ENCODE results near the gene MAPK11.

Gene MAPK11

DNA sequence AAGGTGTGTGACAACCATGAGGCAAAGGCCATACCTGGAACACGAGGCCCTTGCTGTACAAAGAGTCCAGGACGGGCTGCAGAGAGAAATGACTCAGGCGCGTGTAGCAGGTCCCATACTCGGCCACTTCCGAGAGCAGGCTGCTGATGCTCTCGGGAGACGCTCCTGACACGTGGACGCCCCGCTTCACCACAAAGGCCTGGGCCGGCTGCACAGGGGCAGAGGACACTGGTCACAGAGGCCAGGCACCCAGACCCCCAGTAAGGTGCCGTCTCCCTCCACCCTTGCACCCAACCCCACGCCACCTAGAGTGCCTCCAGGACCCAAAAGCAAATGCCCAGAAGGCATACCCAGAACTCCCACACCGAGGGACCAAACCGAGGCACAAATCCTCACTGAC lies 40.8 kb downstream of the MAPK11 start:
- Histone ChIP-seq H3K18ac (ENCODE audit: low read length) (no peak overlapping the region), H3K23ac (ENCODE audit: low read length) (no peak overlapping the region)

DNA sequence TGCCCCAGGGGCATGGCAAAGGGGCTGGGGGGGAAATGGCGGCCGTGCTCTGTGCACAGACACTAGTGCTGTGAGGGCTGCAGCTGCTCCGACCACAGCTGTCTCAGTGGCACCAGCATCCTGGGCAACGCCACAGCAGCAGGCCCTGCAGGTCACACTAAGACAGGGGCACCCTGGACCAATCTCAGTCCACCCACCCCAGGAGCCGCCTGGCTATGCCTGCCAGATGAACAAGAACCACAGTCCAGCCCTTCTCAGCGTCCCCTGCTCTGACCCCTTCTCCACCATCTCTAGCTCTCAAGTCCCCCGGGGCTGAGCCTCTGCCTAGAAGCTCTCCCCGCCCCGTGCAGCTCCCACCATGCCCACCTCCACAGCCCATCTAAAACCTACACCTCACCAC lies 41.8 kb downstream of the MAPK11 start:
- Histone ChIP-seq H3K27ac (ENCODE audit: low read depth, low read length) (no peak overlapping the region), H4K8ac (ENCODE audit: low read depth, low read length) (no peak overlapping the region), H2BK5ac (ENCODE audit: low read length) (no peak overlapping the region), H3K4ac (ENCODE audit: low read depth, low read length) (no peak overlapping the region), H3K56ac (ENCODE audit: low read length) (no peak overlapping the region), H3K36me3 (ENCODE audit: control insufficient read depth, insufficient read depth, low read length) (no peaks in the 10 kb centered on the region), H2BK15ac (replicated peaks; ENCODE audit: low read depth) (no peak overlapping the region), H4K5ac (ENCODE audit: low read length) (no peak overlapping the region), H3K4me1 (ENCODE audit: control insufficient read depth, low read depth, low read length) (no peaks in the 10 kb centered on the region), H2AK5ac (ENCODE audit: low read length) (no peak overlapping the region), H3K4me3 (ENCODE audit: low read length) (no peak overlapping the region), H2BK120ac (ENCODE audit: low read depth, low read length) (no peak overlapping the region), H3K79me1 (ENCODE audit: low read length) (no peaks in the 10 kb centered on the region), H3K18ac (ENCODE audit: low read length) (no peak overlapping the region), H3K4me2 (ENCODE audit: low read length) (no peak overlapping the region), H3K79me2 (ENCODE audit: control insufficient read depth, insufficient read depth, low read length) (no peaks in the 10 kb centered on the region), H3K27me3 (ENCODE audit: insufficient read depth, low read length, poor library complexity) (no peaks in the 10 kb centered on the region), H3K23ac (ENCODE audit: low read length) (no peak overlapping the region), H3K9ac (ENCODE audit: low read length) (no peak overlapping the region)
- no peak for DNase-seq
- no CpG with 5 or more reads among the region's 9 CpGs for WGBS (ENCODE audit: extremely low coverage, insufficient coverage, low lambda C conversion rate)

More for the DNA sequence above, 40.8 kb downstream of the MAPK11 start:
- no peak for DNase-seq
- Histone ChIP-seq H2AK5ac (ENCODE audit: low read length) (no peak overlapping the region), H4K8ac (ENCODE audit: low read depth, low read length) (no peak overlapping the region), H3K79me1 (ENCODE audit: low read length) (peaks cover 4% of the 10 kb centered on the region), H3K27ac (ENCODE audit: low read depth, low read length) (no peak overlapping the region), H3K4ac (ENCODE audit: low read depth, low read length) (no peak overlapping the region), H3K4me2 (ENCODE audit: low read length) (no peak overlapping the region), H2BK120ac (ENCODE audit: low read depth, low read length) (no peak overlapping the region), H2BK15ac (replicated peaks; ENCODE audit: low read depth) (no peak overlapping the region), H3K4me1 (ENCODE audit: control insufficient read depth, low read depth, low read length) (no peaks in the 10 kb centered on the region), H3K27me3 (ENCODE audit: insufficient read depth, low read length, poor library complexity) (no peaks in the 10 kb centered on the region), H3K56ac (ENCODE audit: low read length) (no peak overlapping the region), H2BK5ac (ENCODE audit: low read length) (no peak overlapping the region), H3K9ac (ENCODE audit: low read length) (no peak overlapping the region), H3K36me3 (ENCODE audit: control insufficient read depth, insufficient read depth, low read length) (no peaks in the 10 kb centered on the region), H3K4me3 (ENCODE audit: low read length) (no peak overlapping the region), H3K79me2 (ENCODE audit: control insufficient read depth, insufficient read depth, low read length) (no peaks in the 10 kb centered on the region), H4K5ac (ENCODE audit: low read length) (no peak overlapping the region)
- WGBS (ENCODE audit: extremely low coverage, insufficient coverage, low lambda C conversion rate): no CpG with 5 or more reads among the region's 16 CpGs

DNA sequence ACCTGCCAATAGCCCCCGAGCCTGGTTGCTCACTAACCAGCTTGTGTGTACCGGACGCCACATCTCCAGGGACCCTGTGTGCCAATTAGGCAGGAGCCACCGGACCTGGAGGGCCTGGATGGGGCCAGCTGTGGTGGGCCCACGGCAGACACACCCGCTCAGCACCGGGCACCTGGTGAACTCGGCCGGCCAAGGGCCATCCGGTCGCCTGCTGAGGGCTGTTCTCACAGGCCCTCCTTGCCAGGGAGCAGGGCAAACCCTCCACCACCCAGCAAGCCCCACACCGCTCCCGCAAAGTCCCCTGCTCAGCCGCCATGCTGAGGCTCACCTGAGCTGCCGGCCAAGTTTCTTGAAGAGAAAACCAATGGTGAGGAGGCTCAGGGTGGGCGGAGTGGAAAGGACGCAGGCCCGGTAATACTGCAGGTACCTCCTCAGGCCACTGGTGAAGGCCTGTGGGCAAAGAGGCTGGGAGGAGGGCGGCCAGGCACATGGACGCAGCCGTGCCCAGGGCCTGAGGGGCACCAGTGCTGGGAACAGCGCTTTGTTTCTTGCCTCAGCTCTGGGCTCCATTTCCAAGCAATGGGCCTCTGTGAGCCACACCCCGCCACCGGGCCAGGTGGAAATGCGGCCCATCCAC lies 42.5 kb downstream of the MAPK11 start:
- no peaks in the 10 kb centered on the region for H3K79me2 ChIP-seq (ENCODE audit: control insufficient read depth, insufficient read depth, low read length)
- DNase-seq: no peak
- no CpG with 5 or more reads among the region's 25 CpGs for WGBS (ENCODE audit: extremely low coverage, insufficient coverage, low lambda C conversion rate)
- no peaks in the 10 kb centered on the region for H3K27me3 ChIP-seq (ENCODE audit: insufficient read depth, low read length, poor library complexity)
- no peaks in the 10 kb centered on the region for H3K36me3 ChIP-seq (ENCODE audit: control insufficient read depth, insufficient read depth, low read length)
- H4K5ac ChIP-seq (ENCODE audit: low read length): no peak overlapping the region
- no peaks in the 10 kb centered on the region for H3K4me1 ChIP-seq (ENCODE audit: control insufficient read depth, low read depth, low read length)
- H3K79me1 ChIP-seq (ENCODE audit: low read length): no peaks in the 10 kb centered on the region
- H2BK5ac ChIP-seq (ENCODE audit: low read length): no peak overlapping the region
- H3K27ac ChIP-seq (ENCODE audit: low read depth, low read length): no peak overlapping the region
- H2BK120ac ChIP-seq (ENCODE audit: low read depth, low read length): no peak overlapping the region
- H2BK15ac ChIP-seq (replicated peaks; ENCODE audit: low read depth): no peak overlapping the region
- H3K56ac ChIP-seq (ENCODE audit: low read length): no peak overlapping the region
- H3K4ac ChIP-seq (ENCODE audit: low read depth, low read length): no peak overlapping the region
- no peak overlapping the region for H2AK5ac ChIP-seq (ENCODE audit: low read length)
- H3K4me3 ChIP-seq (ENCODE audit: low read length): no peak overlapping the region
- H3K4me2 ChIP-seq (ENCODE audit: low read length): no peak overlapping the region
- H3K9ac ChIP-seq (ENCODE audit: low read length): no peak overlapping the region
- no peak overlapping the region for H3K23ac ChIP-seq (ENCODE audit: low read length)
- H3K18ac ChIP-seq (ENCODE audit: low read length): no peak overlapping the region
- H4K8ac ChIP-seq (ENCODE audit: low read depth, low read length): no peak overlapping the region

DNA sequence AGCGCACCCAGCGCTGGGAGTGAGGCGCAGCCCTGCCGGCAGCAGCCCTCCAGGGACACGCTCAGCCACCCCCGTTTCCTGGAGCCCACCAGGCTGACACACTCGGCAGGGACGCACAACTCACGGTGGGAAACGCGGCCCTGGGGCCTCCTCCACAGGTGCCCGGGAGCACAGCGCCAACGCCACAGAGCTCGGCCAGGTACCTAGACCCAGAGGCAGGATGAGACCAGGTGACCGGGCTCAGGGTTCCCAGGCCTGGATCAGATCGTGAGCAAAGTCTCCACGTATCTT lies 43.4 kb downstream of the MAPK11 start:
- H3K18ac ChIP-seq (ENCODE audit: low read length): no peak overlapping the region
- no peak overlapping the region for H2BK120ac ChIP-seq (ENCODE audit: low read depth, low read length)
- no peaks in the 10 kb centered on the region for H3K79me2 ChIP-seq (ENCODE audit: control insufficient read depth, insufficient read depth, low read length)
- no peaks in the 10 kb centered on the region for H3K4me1 ChIP-seq (ENCODE audit: control insufficient read depth, low read depth, low read length)
- H2BK5ac ChIP-seq (ENCODE audit: low read length): no peak overlapping the region
- H2AK5ac ChIP-seq (ENCODE audit: low read length): no peak overlapping the region
- H3K9ac ChIP-seq (ENCODE audit: low read length): no peak overlapping the region
- no peaks in the 10 kb centered on the region for H3K36me3 ChIP-seq (ENCODE audit: control insufficient read depth, insufficient read depth, low read length)
- H3K4me2 ChIP-seq (ENCODE audit: low read length): no peak overlapping the region
- no CpG with 5 or more reads among the region's 18 CpGs for WGBS (ENCODE audit: extremely low coverage, insufficient coverage, low lambda C conversion rate)
- H3K4ac ChIP-seq (ENCODE audit: low read depth, low read length): no peak overlapping the region
- DNase-seq: no peak
- no peak overlapping the region for H3K27ac ChIP-seq (ENCODE audit: low read depth, low read length)
- H3K79me1 ChIP-seq (ENCODE audit: low read length): no peaks in the 10 kb centered on the region
- H3K27me3 ChIP-seq (ENCODE audit: insufficient read depth, low read length, poor library complexity): no peaks in the 10 kb centered on the region
- no peak overlapping the region for H3K4me3 ChIP-seq (ENCODE audit: low read length)
- H4K5ac ChIP-seq (ENCODE audit: low read length): no peak overlapping the region
- H4K8ac ChIP-seq (ENCODE audit: low read depth, low read length): no peak overlapping the region
- no peak overlapping the region for H2BK15ac ChIP-seq (replicated peaks; ENCODE audit: low read depth)
- no peak overlapping the region for H3K56ac ChIP-seq (ENCODE audit: low read length)
- H3K23ac ChIP-seq (ENCODE audit: low read length): no peak overlapping the region

DNA sequence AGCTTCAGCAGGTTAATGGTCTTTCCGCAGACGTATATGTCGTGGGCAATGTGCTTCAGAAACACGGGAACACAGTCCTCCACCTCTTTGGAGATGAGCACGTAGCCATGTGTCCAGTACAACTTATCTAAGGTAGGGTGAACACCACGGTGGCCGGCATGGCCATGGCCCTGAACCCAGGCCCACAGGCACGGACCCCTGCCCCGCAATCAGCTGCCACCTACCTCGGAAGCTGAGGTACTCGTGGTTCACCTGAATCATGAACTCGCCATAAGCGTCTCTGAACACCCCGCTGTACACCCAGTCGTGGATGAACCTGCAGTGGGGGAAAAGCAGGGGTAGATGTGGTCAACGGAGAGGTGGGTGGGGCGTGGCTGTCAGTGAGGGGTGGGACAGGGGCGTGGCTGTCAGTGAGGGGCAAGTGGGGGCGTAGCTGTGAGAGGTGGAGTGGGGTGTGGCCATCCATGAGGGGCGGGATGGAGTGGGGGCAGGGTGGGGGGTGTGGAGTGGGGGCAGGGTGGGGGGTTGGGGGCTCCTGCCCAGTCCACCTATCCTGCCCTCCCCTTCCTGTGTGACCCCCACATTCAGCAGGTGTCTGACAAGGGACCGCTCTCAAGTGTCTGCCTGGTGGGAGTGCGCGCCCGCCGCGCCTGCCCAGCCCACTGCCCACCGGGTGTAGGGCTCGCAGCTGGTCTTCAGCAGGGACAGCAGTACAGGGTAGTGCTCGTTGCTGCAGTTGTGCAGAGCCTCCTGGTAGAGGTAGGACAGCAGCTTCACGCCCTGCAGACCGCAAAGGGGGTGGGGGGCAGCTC lies 43.9 kb downstream of the MAPK11 start:
- Histone ChIP-seq H3K4me2 (ENCODE audit: low read length) (no peak overlapping the region), H3K56ac (ENCODE audit: low read length) (no peak overlapping the region), H3K27me3 (ENCODE audit: insufficient read depth, low read length, poor library complexity) (no peaks in the 10 kb centered on the region), H3K18ac (ENCODE audit: low read length) (no peak overlapping the region), H3K4me1 (ENCODE audit: control insufficient read depth, low read depth, low read length) (no peaks in the 10 kb centered on the region), H2BK5ac (ENCODE audit: low read length) (no peak overlapping the region), H4K5ac (ENCODE audit: low read length) (no peak overlapping the region), H3K4me3 (ENCODE audit: low read length) (no peak overlapping the region), H3K27ac (ENCODE audit: low read depth, low read length) (no peak overlapping the region), H4K8ac (ENCODE audit: low read depth, low read length) (no peak overlapping the region), H2AK5ac (ENCODE audit: low read length) (no peak overlapping the region), H2BK15ac (replicated peaks; ENCODE audit: low read depth) (no peak overlapping the region), H3K4ac (ENCODE audit: low read depth, low read length) (no peak overlapping the region), H3K9ac (ENCODE audit: low read length) (no peak overlapping the region), H3K79me1 (ENCODE audit: low read length) (no peaks in the 10 kb centered on the region), H2BK120ac (ENCODE audit: low read depth, low read length) (no peak overlapping the region), H3K23ac (ENCODE audit: low read length) (no peak overlapping the region), H3K79me2 (ENCODE audit: control insufficient read depth, insufficient read depth, low read length) (no peaks in the 10 kb centered on the region), H3K36me3 (ENCODE audit: control insufficient read depth, insufficient read depth, low read length) (no peaks in the 10 kb centered on the region)
- WGBS (ENCODE audit: extremely low coverage, insufficient coverage, low lambda C conversion rate): no CpG with 5 or more reads among the region's 31 CpGs
- DNase-seq: no peak
